Measurements from ENCODE around the gene PRR15.

Gene PRR15

GRCh38 chr7:29557954-29558353 is 5.7 kb upstream of the PRR15 start:
- no peak for TF ChIP-seq CTCF (IDR thresholded peaks at IDR 0.05; ENCODE audit: borderline replicate concordance, control extremely low read depth, extremely low read depth, insufficient read depth, missing control alignments)
- DNase-seq (ENCODE audit: low spot score): no peak
- in situ Hi-C loops (cut with MboI; ENCODE audit: low sequenced_read_pairs, unreplicated experiment): no loop called here

- in situ Hi-C loops (cut with MboI; ENCODE audit: low sequenced_read_pairs, unreplicated experiment): no loop called here
- TF ChIP-seq CTCF (IDR thresholded peaks at IDR 0.05; ENCODE audit: borderline replicate concordance, control extremely low read depth, extremely low read depth, insufficient read depth, missing control alignments): no peak
- no peak for DNase-seq (ENCODE audit: low spot score)
These were observed 2.4 kb upstream of the PRR15 start for GRCh38 chr7:29561271-29561670.

- in situ Hi-C loops (cut with MboI; ENCODE audit: low sequenced_read_pairs, unreplicated experiment): no loop called here
- no peak for TF ChIP-seq CTCF (IDR thresholded peaks at IDR 0.05; ENCODE audit: borderline replicate concordance, control extremely low read depth, extremely low read depth, insufficient read depth, missing control alignments)
- DNase-seq (ENCODE audit: low spot score): no peak
These were observed 1.3 kb upstream of the PRR15 start for GRCh38 chr7:29562307-29562706.

GRCh38 chr7:29564496-29565223 is 1.0 kb downstream of the PRR15 start:
- TF ChIP-seq CTCF (IDR thresholded peaks at IDR 0.05; ENCODE audit: borderline replicate concordance, control extremely low read depth, extremely low read depth, insufficient read depth, missing control alignments): no peak
- in situ Hi-C loops (cut with MboI; ENCODE audit: low sequenced_read_pairs, unreplicated experiment): no loop called here
- DNase-seq (ENCODE audit: low spot score): peak; percentile 46

GRCh38 chr7:29565224-29565630 is 1.6 kb downstream of the PRR15 start:
- in situ Hi-C loops (cut with MboI; ENCODE audit: low sequenced_read_pairs, unreplicated experiment): no loop called here
- no peak for DNase-seq (ENCODE audit: low spot score)
- no peak for TF ChIP-seq CTCF (IDR thresholded peaks at IDR 0.05; ENCODE audit: borderline replicate concordance, control extremely low read depth, extremely low read depth, insufficient read depth, missing control alignments)

- DNase-seq (ENCODE audit: low spot score): no peak
- in situ Hi-C loops (cut with MboI; ENCODE audit: low sequenced_read_pairs, unreplicated experiment): no loop called here
These were observed 2.0 kb downstream of the PRR15 start for GRCh38 chr7:29565634-29565981.

More at GRCh38 chr7:29565634-29565981, 2.0 kb downstream of the PRR15 start:
- no peak for TF ChIP-seq CTCF (IDR thresholded peaks at IDR 0.05; ENCODE audit: borderline replicate concordance, control extremely low read depth, extremely low read depth, insufficient read depth, missing control alignments)
